NCI-H2029 treated with DMSO at 0.1 percent for 48 hours (cell line): ENCODE measurements around the gene EML6.
"Not testable (repeated sequence)": the region's sequence is repeated elsewhere in the genome, so short reads cannot be mapped to it uniquely, and the experiment has no call there.

Source experiments
- DNase-seq: peaks from one replicate; lab custom pipeline; 2025; lab: John Stamatoyannopoulos, UW

The EML6 gene

GRCh38 chr2:54723131-54723995, at the start of gene EML6:
Gene EML6 (plus strand): TSS chr2:54723662. CDS start chr2:54725062, 1,400 bp downstream.
- peak; percentile 78 for DNase-seq

- DNase-seq, result no peak
These were observed 48.2 kb upstream of the EML6 start for GRCh38 chr2:54675281-54675680.

GRCh38 chr2:54675738-54676137, 47.7 kb upstream of the EML6 start:
- DNase-seq, result no peak

- DNase-seq, result no peak
These were observed 46.8 kb upstream of the EML6 start for GRCh38 chr2:54676656-54677055.

- DNase-seq, result no peak
These were observed 45.8 kb upstream of the EML6 start for GRCh38 chr2:54677476-54678265.

GRCh38 chr2:54678719-54679118, 44.7 kb upstream of the EML6 start:
- DNase-seq, result no peak

GRCh38 chr2:54680397-54681041, 42.9 kb upstream of the EML6 start:
- DNase-seq, result no peak

- no peak for DNase-seq
These were observed 42.0 kb upstream of the EML6 start for GRCh38 chr2:54681416-54681815.

GRCh38 chr2:54683596-54683995, 39.9 kb upstream of the EML6 start:
- DNase-seq, result no peak

- DNase-seq, result no peak
These were observed 38.1 kb upstream of the EML6 start for GRCh38 chr2:54685263-54685775.

- DNase-seq, result no peak
These were observed 35.8 kb upstream of the EML6 start for GRCh38 chr2:54687595-54688152.

- no peak for DNase-seq
These were observed 31.9 kb upstream of the EML6 start for GRCh38 chr2:54691445-54692135.

- DNase-seq, result no peak
These were observed 30.9 kb upstream of the EML6 start for GRCh38 chr2:54692556-54692955.

GRCh38 chr2:54695378-54695777, 28.1 kb upstream of the EML6 start:
- no peak for DNase-seq

GRCh38 chr2:54697934-54698333, 25.5 kb upstream of the EML6 start:
- no peak for DNase-seq

GRCh38 chr2:54698926-54699325, 24.5 kb upstream of the EML6 start:
- DNase-seq, result not testable (repeated sequence)

GRCh38 chr2:54699665-54700064, 23.8 kb upstream of the EML6 start:
- DNase-seq, result no peak

- no peak for DNase-seq
These were observed 22.4 kb upstream of the EML6 start for GRCh38 chr2:54701029-54701428.

GRCh38 chr2:54704238-54704637, 19.2 kb upstream of the EML6 start:
- no peak for DNase-seq

GRCh38 chr2:54704688-54705605, 18.5 kb upstream of the EML6 start:
- DNase-seq, result peak; percentile 26
